ENCODE results near the gene GRK2. TPM values are rescaled to one million over a fixed set of nuclear protein-coding genes. Genes with fewer than 3 reads are reported as not detected.

Gene GRK2
- total and polyA plus RNA-seq, 9 of the 15 experiments (the other 6 are each of a cell fraction or from before 2014, with no cell fraction given) = 0.24 to 95.8 (median 56.5) TPM

- 94% methylated on average over 1 of the region's 1 CpG for WGBS (ENCODE audit: insufficient coverage, low coverage, missing lambda C conversion rate)
- intact Hi-C loops (cut with micrococcal nuclease) = no loop called here
- no peak overlapping the region for H3K27ac ChIP-seq (ENCODE audit: extremely low read depth, low read depth, low read length)
- no peak overlapping the region for H3K4me2 ChIP-seq (ENCODE audit: insufficient read depth, low read length)
- H3K9ac ChIP-seq (ENCODE audit: insufficient read depth in 1 of 2, low read depth in 2 of 2, low read length in 2 of 2) = no peak overlapping the region
- no peaks in the 10 kb centered on the region for H3K27me3 ChIP-seq (ENCODE audit: control insufficient read depth in 2 of 2, insufficient read depth in 2 of 2, low read length in 2 of 2)
- ChIA-PET POLR2A (no interaction called here), CTCF (ENCODE audit: low intra/inter-chr PET ratio) (no interaction called here)
- in situ Hi-C loops (cut with MboI) = no loop called here
- H3K9me3 ChIP-seq (replicated peaks; ENCODE audit: control insufficient read depth, insufficient read depth, low read depth, low read length) = peaks cover 9% of the 10 kb centered on the region; the same call in 1 of the 2 replicates
- no peaks in the 10 kb centered on the region for H4K20me1 ChIP-seq (replicated peaks; ENCODE audit: control insufficient read depth, insufficient read depth, low read length)
- no peaks in the 10 kb centered on the region for H3K9me1 ChIP-seq (ENCODE audit: control insufficient read depth, insufficient read depth, low read length)
- BruUV-seq (replicated peaks) = no TSS peak
- H2AFZ ChIP-seq (ENCODE audit: low read depth, low read length) = no peak overlapping the region
- FAIRE-seq (peak; percentile 51), ATAC-seq (no peak), DNase-seq (ENCODE audit: extremely low read depth in 1 of 4, low spot score in 3 of 4) (no peak)
- peaks cover 0 to 11% of the 10 kb centered on the region in 2 experiments; a peak in 2 of 5 replicates for H3K4me1 ChIP-seq (replicated peaks in 1 of 2; ENCODE audit: control insufficient read depth in 2 of 2, insufficient read depth in 2 of 2, low read length in 2 of 2)
- no peaks in the 10 kb centered on the region for H3K79me2 ChIP-seq (ENCODE audit: control insufficient read depth, insufficient read depth, low read length)
- peaks cover 80% of the 10 kb centered on the region; the same call in 2 of the 3 replicates for H3K36me3 ChIP-seq (ENCODE audit: control insufficient read depth, insufficient read depth, low read length)
- no peak overlapping the region for H3K4me3 ChIP-seq
- TF ChIP-seq, protein P1, sequence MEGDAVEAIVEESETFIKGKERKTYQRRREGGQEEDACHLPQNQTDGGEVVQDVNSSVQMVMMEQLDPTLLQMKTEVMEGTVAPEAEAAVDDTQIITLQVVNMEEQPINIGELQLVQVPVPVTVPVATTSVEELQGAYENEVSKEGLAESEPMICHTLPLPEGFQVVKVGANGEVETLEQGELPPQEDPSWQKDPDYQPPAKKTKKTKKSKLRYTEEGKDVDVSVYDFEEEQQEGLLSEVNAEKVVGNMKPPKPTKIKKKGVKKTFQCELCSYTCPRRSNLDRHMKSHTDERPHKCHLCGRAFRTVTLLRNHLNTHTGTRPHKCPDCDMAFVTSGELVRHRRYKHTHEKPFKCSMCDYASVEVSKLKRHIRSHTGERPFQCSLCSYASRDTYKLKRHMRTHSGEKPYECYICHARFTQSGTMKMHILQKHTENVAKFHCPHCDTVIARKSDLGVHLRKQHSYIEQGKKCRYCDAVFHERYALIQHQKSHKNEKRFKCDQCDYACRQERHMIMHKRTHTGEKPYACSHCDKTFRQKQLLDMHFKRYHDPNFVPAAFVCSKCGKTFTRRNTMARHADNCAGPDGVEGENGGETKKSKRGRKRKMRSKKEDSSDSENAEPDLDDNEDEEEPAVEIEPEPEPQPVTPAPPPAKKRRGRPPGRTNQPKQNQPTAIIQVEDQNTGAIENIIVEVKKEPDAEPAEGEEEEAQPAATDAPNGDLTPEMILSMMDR (IDR thresholded peaks at IDR 0.05 in 2 of 3, conservative IDR thresholded peaks at IDR 0.05 in 1 of 3; ENCODE audit: insufficient read depth in 2 of 3, low read depth in 1 of 3, low read length in 3 of 3) = no peak
- TF ChIP-seq ZNF766 (CRISPR knock-in tag; conservative IDR thresholded peaks at IDR 0.05) (no peak), ZNF324 (CRISPR knock-in tag; IDR thresholded peaks at IDR 0.05) (peak; percentile 100), TRIM28 (IDR thresholded peaks at IDR 0.05) (peak; percentile 79), TFE3 (CRISPR knock-in tag; IDR thresholded peaks at IDR 0.05) (peak; percentile 38), ZNF41 (CRISPR knock-in tag; conservative IDR thresholded peaks at IDR 0.05) (no peak)
- TF ChIP-seq, protein P2, sequence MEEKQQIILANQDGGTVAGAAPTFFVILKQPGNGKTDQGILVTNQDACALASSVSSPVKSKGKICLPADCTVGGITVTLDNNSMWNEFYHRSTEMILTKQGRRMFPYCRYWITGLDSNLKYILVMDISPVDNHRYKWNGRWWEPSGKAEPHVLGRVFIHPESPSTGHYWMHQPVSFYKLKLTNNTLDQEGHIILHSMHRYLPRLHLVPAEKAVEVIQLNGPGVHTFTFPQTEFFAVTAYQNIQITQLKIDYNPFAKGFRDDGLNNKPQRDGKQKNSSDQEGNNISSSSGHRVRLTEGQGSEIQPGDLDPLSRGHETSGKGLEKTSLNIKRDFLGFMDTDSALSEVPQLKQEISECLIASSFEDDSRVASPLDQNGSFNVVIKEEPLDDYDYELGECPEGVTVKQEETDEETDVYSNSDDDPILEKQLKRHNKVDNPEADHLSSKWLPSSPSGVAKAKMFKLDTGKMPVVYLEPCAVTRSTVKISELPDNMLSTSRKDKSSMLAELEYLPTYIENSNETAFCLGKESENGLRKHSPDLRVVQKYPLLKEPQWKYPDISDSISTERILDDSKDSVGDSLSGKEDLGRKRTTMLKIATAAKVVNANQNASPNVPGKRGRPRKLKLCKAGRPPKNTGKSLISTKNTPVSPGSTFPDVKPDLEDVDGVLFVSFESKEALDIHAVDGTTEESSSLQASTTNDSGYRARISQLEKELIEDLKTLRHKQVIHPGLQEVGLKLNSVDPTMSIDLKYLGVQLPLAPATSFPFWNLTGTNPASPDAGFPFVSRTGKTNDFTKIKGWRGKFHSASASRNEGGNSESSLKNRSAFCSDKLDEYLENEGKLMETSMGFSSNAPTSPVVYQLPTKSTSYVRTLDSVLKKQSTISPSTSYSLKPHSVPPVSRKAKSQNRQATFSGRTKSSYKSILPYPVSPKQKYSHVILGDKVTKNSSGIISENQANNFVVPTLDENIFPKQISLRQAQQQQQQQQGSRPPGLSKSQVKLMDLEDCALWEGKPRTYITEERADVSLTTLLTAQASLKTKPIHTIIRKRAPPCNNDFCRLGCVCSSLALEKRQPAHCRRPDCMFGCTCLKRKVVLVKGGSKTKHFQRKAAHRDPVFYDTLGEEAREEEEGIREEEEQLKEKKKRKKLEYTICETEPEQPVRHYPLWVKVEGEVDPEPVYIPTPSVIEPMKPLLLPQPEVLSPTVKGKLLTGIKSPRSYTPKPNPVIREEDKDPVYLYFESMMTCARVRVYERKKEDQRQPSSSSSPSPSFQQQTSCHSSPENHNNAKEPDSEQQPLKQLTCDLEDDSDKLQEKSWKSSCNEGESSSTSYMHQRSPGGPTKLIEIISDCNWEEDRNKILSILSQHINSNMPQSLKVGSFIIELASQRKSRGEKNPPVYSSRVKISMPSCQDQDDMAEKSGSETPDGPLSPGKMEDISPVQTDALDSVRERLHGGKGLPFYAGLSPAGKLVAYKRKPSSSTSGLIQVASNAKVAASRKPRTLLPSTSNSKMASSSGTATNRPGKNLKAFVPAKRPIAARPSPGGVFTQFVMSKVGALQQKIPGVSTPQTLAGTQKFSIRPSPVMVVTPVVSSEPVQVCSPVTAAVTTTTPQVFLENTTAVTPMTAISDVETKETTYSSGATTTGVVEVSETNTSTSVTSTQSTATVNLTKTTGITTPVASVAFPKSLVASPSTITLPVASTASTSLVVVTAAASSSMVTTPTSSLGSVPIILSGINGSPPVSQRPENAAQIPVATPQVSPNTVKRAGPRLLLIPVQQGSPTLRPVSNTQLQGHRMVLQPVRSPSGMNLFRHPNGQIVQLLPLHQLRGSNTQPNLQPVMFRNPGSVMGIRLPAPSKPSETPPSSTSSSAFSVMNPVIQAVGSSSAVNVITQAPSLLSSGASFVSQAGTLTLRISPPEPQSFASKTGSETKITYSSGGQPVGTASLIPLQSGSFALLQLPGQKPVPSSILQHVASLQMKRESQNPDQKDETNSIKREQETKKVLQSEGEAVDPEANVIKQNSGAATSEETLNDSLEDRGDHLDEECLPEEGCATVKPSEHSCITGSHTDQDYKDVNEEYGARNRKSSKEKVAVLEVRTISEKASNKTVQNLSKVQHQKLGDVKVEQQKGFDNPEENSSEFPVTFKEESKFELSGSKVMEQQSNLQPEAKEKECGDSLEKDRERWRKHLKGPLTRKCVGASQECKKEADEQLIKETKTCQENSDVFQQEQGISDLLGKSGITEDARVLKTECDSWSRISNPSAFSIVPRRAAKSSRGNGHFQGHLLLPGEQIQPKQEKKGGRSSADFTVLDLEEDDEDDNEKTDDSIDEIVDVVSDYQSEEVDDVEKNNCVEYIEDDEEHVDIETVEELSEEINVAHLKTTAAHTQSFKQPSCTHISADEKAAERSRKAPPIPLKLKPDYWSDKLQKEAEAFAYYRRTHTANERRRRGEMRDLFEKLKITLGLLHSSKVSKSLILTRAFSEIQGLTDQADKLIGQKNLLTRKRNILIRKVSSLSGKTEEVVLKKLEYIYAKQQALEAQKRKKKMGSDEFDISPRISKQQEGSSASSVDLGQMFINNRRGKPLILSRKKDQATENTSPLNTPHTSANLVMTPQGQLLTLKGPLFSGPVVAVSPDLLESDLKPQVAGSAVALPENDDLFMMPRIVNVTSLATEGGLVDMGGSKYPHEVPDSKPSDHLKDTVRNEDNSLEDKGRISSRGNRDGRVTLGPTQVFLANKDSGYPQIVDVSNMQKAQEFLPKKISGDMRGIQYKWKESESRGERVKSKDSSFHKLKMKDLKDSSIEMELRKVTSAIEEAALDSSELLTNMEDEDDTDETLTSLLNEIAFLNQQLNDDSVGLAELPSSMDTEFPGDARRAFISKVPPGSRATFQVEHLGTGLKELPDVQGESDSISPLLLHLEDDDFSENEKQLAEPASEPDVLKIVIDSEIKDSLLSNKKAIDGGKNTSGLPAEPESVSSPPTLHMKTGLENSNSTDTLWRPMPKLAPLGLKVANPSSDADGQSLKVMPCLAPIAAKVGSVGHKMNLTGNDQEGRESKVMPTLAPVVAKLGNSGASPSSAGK (IDR thresholded peaks at IDR 0.05) = no peak
Observed at GRCh38 chr11:67295846-67296245, 29.6 kb downstream of the GRK2 start.

Data from K562 (cell line).